HEK293T (cell line): ENCODE results near the gene EYS.

ENCODE experiments used
- FOXM1 ChIP-seq: fragments of 450-650 bp; IDR thresholded peaks from 2 replicates; pipeline ENCODE4 v1.6.1; 2017; ENCODE audit warnings: mild to moderate bottlenecking, borderline replicate concordance
- SP1 ChIP-seq: fragments of 450-650 bp; IDR thresholded peaks from 2 replicates; pipeline ENCODE4 v1.6.1; 2017
- SUZ12 ChIP-seq: fragments of 450-650 bp; IDR thresholded peaks from 2 replicates; pipeline ENCODE4 v1.6.1; 2016; ENCODE audit warnings: mild to moderate bottlenecking
- TARDBP ChIP-seq: fragments of 450-650 bp; IDR thresholded peaks from 2 replicates; pipeline ENCODE4 v1.6.1; 2016

DNA sequence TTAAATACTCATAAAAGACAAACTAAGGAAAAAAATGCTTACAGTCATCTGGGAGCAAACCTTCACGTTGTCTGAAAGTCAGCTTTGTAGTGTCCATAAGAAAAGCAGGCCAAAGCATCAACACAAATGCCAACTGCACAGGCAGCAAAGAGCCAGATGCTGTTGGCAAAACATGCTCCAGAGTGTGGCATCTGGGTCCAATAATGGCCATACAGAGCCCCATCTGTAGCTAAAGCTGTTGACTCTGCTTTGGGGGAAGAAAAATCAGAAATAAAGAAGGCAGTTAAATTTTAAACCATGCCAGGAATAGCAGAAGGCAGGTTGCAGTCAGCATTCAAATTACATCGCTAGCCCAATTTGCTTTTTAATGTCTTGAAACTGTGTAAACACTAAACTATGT is 776.3 kb downstream of the EYS start:
- TF ChIP-seq SUZ12 (no peak), FOXM1 (no peak), TARDBP (no peak), SP1 (no peak)
